ENCODE data around the gene STK11IP.

Gene STK11IP

DNA sequence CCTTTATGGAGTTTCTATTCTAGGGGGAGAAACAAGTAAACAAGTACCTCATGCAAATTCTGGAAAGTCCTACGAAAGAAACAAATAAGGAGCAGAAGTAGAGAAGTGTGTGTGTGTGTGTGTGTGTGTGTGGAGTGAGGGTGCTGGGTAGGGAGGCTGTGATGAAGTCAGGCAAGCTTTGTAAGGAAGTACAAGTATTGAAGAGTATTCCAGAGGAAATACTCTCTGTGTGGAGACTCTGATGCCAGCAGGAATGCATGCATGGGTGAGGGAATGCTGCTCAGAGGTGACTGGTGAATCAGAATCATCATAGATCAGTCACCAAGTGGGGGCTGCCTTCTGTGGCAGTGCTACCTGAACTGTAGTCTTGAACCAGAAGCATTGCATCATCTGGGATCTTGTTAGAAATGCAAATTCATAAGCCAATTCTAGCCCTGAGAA lies 64.3 kb downstream of the STK11IP start:
- TF ChIP-seq, protein P1, sequence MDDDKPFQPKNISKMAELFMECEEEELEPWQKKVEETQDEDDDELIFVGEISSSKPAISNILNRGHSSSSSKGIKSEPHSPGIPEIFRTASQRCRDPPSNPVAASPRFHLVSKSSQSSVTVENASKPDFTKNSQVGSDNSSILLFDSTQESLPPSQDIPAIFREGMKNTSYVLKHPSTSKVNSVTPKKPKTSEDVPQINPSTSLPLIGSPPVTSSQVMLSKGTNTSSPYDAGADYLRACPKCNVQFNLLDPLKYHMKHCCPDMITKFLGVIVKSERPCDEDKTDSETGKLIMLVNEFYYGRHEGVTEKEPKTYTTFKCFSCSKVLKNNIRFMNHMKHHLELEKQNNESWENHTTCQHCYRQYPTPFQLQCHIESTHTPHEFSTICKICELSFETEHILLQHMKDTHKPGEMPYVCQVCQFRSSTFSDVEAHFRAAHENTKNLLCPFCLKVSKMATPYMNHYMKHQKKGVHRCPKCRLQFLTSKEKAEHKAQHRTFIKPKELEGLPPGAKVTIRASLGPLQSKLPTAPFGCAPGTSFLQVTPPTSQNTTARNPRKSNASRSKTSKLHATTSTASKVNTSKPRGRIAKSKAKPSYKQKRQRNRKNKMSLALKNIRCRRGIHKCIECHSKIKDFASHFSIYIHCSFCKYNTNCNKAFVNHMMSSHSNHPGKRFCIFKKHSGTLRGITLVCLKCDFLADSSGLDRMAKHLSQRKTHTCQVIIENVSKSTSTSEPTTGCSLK (tag by site-specific recombination; IDR thresholded peaks at IDR 0.05) = no peak
- TF ChIP-seq FEZF1 (tag by site-specific recombination; IDR thresholded peaks at IDR 0.05) = no peak
- TF ChIP-seq, protein P2, sequence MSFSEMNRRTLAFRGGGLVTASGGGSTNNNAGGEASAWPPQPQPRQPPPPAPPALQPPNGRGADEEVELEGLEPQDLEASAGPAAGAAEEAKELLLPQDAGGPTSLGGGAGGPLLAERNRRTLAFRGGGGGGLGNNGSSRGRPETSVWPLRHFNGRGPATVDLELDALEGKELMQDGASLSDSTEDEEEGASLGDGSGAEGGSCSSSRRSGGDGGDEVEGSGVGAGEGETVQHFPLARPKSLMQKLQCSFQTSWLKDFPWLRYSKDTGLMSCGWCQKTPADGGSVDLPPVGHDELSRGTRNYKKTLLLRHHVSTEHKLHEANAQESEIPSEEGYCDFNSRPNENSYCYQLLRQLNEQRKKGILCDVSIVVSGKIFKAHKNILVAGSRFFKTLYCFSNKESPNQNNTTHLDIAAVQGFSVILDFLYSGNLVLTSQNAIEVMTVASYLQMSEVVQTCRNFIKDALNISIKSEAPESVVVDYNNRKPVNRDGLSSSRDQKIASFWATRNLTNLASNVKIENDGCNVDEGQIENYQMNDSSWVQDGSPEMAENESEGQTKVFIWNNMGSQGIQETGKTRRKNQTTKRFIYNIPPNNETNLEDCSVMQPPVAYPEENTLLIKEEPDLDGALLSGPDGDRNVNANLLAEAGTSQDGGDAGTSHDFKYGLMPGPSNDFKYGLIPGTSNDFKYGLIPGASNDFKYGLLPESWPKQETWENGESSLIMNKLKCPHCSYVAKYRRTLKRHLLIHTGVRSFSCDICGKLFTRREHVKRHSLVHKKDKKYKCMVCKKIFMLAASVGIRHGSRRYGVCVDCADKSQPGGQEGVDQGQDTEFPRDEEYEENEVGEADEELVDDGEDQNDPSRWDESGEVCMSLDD (tag by site-specific recombination; IDR thresholded peaks at IDR 0.05) = no peak
- TF ChIP-seq ZNF157 (tag by site-specific recombination; IDR thresholded peaks at IDR 0.05) = no peak
- TF ChIP-seq ZNF610 (tag by site-specific recombination; IDR thresholded peaks at IDR 0.05; ENCODE audit: borderline replicate concordance) = no peak
- TF ChIP-seq ZNF555 (tag by site-specific recombination; conservative IDR thresholded peaks at IDR 0.05) = no peak
- no peak for TF ChIP-seq ZNF707 (tag by site-specific recombination; IDR thresholded peaks at IDR 0.05)
- no peak for TF ChIP-seq ZNF211 (tag by site-specific recombination; IDR thresholded peaks at IDR 0.05; ENCODE audit: low read depth)
- no peak for TF ChIP-seq YY1 (tag by site-specific recombination; IDR thresholded peaks at IDR 0.05)
- no peak for TF ChIP-seq ZNF394 (tag by site-specific recombination; IDR thresholded peaks at IDR 0.05; ENCODE audit: borderline replicate concordance)
- TF ChIP-seq ZNF529 (tag by site-specific recombination; IDR thresholded peaks at IDR 0.05; ENCODE audit: insufficient replicate concordance) = no peak
- TF ChIP-seq ZNF169 (tag by site-specific recombination; IDR thresholded peaks at IDR 0.05) = no peak
- TF ChIP-seq ZSCAN16 (tag by site-specific recombination; IDR thresholded peaks at IDR 0.05) = no peak
- TF ChIP-seq, protein P3, sequence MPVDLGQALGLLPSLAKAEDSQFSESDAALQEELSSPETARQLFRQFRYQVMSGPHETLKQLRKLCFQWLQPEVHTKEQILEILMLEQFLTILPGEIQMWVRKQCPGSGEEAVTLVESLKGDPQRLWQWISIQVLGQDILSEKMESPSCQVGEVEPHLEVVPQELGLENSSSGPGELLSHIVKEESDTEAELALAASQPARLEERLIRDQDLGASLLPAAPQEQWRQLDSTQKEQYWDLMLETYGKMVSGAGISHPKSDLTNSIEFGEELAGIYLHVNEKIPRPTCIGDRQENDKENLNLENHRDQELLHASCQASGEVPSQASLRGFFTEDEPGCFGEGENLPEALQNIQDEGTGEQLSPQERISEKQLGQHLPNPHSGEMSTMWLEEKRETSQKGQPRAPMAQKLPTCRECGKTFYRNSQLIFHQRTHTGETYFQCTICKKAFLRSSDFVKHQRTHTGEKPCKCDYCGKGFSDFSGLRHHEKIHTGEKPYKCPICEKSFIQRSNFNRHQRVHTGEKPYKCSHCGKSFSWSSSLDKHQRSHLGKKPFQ (tag by site-specific recombination; IDR thresholded peaks at IDR 0.05) = no peak
- TF ChIP-seq, protein P4, sequence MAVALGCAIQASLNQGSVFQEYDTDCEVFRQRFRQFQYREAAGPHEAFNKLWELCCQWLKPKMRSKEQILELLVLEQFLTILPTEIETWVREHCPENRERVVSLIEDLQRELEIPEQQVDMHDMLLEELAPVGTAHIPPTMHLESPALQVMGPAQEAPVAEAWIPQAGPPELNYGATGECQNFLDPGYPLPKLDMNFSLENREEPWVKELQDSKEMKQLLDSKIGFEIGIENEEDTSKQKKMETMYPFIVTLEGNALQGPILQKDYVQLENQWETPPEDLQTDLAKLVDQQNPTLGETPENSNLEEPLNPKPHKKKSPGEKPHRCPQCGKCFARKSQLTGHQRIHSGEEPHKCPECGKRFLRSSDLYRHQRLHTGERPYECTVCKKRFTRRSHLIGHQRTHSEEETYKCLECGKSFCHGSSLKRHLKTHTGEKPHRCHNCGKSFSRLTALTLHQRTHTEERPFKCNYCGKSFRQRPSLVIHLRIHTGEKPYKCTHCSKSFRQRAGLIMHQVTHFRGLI (tag by site-specific recombination; IDR thresholded peaks at IDR 0.05) = no peak
- no peak for TF ChIP-seq HOXD13 (CRISPR knock-in tag; IDR thresholded peaks at IDR 0.05; ENCODE audit: borderline replicate concordance)
- TF ChIP-seq ZNF302 (tag by site-specific recombination; IDR thresholded peaks at IDR 0.05; ENCODE audit: low read depth) = no peak
- TF ChIP-seq ZNF354C (tag by site-specific recombination; IDR thresholded peaks at IDR 0.05; ENCODE audit: borderline replicate concordance, low read depth) = no peak
- TF ChIP-seq ZNF2 (tag by site-specific recombination; IDR thresholded peaks at IDR 0.05) = no peak
- no peak for TF ChIP-seq ZNF561 (tag by site-specific recombination; IDR thresholded peaks at IDR 0.05; ENCODE audit: borderline replicate concordance)
- no peaks in the 10 kb centered on the region for H3K36me3 ChIP-seq (ENCODE audit: control insufficient read depth in 2 of 2, insufficient read depth in 1 of 2, low read length in 2 of 2)
- H3K27ac ChIP-seq (ENCODE audit: extremely low read depth, low read depth, low read length) = no peak overlapping the region
- H3K4me1 ChIP-seq (ENCODE audit: control insufficient read depth, insufficient read depth, low read length) = no peaks in the 10 kb centered on the region
- ChIA-PET POLR2A (interaction anchor here (1.3 kb wide), 1 partner anchor 23 kb away, joined by 3 read pairs; no protein-coding TSS in a partner anchor), CTCF (interaction anchor here (0.9 to 1.3 kb wide), 3 partner anchors 8 to 28 kb away, joined by 3 to 4 read pairs (median 3); no protein-coding TSS in a partner anchor)
- H3K9me3 ChIP-seq (ENCODE audit: control insufficient read depth, insufficient read depth, low read depth, low read length) = no peaks in the 10 kb centered on the region
- no peak overlapping the region for H3K4me3 ChIP-seq (ENCODE audit: low read depth, low read length)

Data from HEK293 (cell line).